GM12878 (cell line): ENCODE data around the gene DCAF5. TPM values are rescaled to one million over a fixed set of nuclear protein-coding genes. Genes with fewer than 3 reads are reported as not detected.

Source experiments
- ATAC-seq: fragments of 200-7000 bp; cut with Tn5 transposase; 3 replicates; pipeline ENCODE4 v1.9.1; 2020; ENCODE audit warnings: mild to moderate bottlenecking, moderate library complexity
- BruUV-seq: library from RNA; stranded (reverse); fragments of 400-500 nt; replicated peaks from 2 replicates; lab custom pipeline; 2021; lab: Mats Ljungman, UMichigan
- CTCF ChIA-PET: fragments of 300-600 bp; sonication (Branson Sonifier 250); formaldehyde crosslinking; extraction: SDS; loops from one replicate; lab custom pipeline; 2021; ENCODE audit warnings: inconsistent platforms; lab: Yijun Ruan, JAX
- POLR2A ChIA-PET: fragments of 350-600 bp; formaldehyde crosslinking; extraction: SDS; loops from one replicate; lab custom pipeline; 2021; ENCODE audit warnings: inconsistent platforms; lab: Charles Lee
- RAD21 ChIA-PET: fragments of 300-600 bp; sonication (Branson Sonifier 250); formaldehyde crosslinking; loops from one replicate; lab custom pipeline; 2023; ENCODE audit warnings: antibody characterized with exemption; ENCODE audit not compliant: unreplicated experiment; lab: Charles Lee
- SMC1A ChIA-PET: fragments of 300-600 bp; sonication (Branson Sonifier 250); formaldehyde crosslinking; loops from one replicate; lab custom pipeline; 2023; ENCODE audit not compliant: unreplicated experiment, uncharacterized antibody; lab: Charles Lee
- DNase-seq: peaks from one replicate; pipeline ENCODE4 v3.0.0-alpha.2; 2011; ENCODE audit warnings: low read depth, low spot score
- FAIRE-seq: peaks from 3 replicates; lab custom pipeline; 2011; peaks lifted over from hg19 to GRCh38; lab: Jason Lieb, UNC
- H2AFZ ChIP-seq: 2 replicates; pipeline ENCODE4 v1.6.0; 2011; ENCODE audit warnings: low read depth, low read length, control low read depth; ENCODE audit not compliant: control insufficient read depth
- H3K27ac ChIP-seq: 2 replicates; pipeline ENCODE4 v1.5.1; 2011; ENCODE audit warnings: control low read depth; ENCODE audit not compliant: control insufficient read depth, insufficient read depth
- H3K27me3 ChIP-seq, 2 experiments: replicated peaks in 1 of 2; 2 replicates each; pipeline versions ENCODE4 v1.6.0 to v1.6.1; 2011; ENCODE audit warnings: low read length in 1 of 2; ENCODE audit not compliant: control insufficient read depth in 2 of 2, insufficient read depth in 2 of 2
- H3K36me3 ChIP-seq, 2 experiments: 2 replicates each; pipeline ENCODE4 v1.5.1; 2011; ENCODE audit warnings: low read length in 1 of 2; ENCODE audit not compliant: control insufficient read depth in 2 of 2, insufficient read depth in 2 of 2
- H3K4me1 ChIP-seq: 2 replicates; pipeline ENCODE4 v1.6.1; 2011; ENCODE audit warnings: mild to moderate bottlenecking, low read length, moderate library complexity, mixed read lengths; ENCODE audit not compliant: control insufficient read depth, insufficient read depth
- H3K4me2 ChIP-seq: 2 replicates; pipeline ENCODE4 v1.6.0; 2011; ENCODE audit warnings: control low read depth; ENCODE audit not compliant: control insufficient read depth, insufficient read depth
- H3K4me3 ChIP-seq: fragments of 200-600 bp; sonication (generic); 2 replicates; pipeline ENCODE4 v1.5.1; 2016
- H3K79me2 ChIP-seq: 2 replicates; pipeline ENCODE4 v1.6.0; 2011; ENCODE audit warnings: low read length; ENCODE audit not compliant: control insufficient read depth, insufficient read depth
- H3K9ac ChIP-seq: 2 replicates; pipeline ENCODE4 v1.8.0; 2011; ENCODE audit warnings: low read length, control low read depth, mixed read lengths; ENCODE audit not compliant: control insufficient read depth, insufficient read depth
- H3K9me3 ChIP-seq: replicated peaks from 3 replicates; pipeline ENCODE4 v1.5.1; 2011; ENCODE audit warnings: mild to moderate bottlenecking, low read length; ENCODE audit not compliant: control insufficient read depth, insufficient read depth
- H4K20me1 ChIP-seq: 2 replicates; pipeline ENCODE4 v1.6.0; 2011; ENCODE audit not compliant: control insufficient read depth, insufficient read depth
- CBFB ChIP-seq: IDR thresholded peaks from 2 replicates; pipeline ENCODE4 v1.6.1; 2016; ENCODE audit warnings: antibody characterized with exemption, low read depth
- CHD1 ChIP-seq: IDR thresholded peaks from 2 replicates; pipeline ENCODE4 v1.6.1; 2012; ENCODE audit warnings: low read depth, low read length, improper control_type of control experiment
- CHD2 ChIP-seq: IDR thresholded peaks from 2 replicates; pipeline ENCODE4 v1.6.1; 2011; ENCODE audit warnings: low read depth, low read length, improper control_type of control experiment, borderline replicate concordance
- CREB1 ChIP-seq: IDR thresholded peaks from 2 replicates; pipeline ENCODE4 v1.6.1; 2012; ENCODE audit warnings: low read depth, mild to moderate bottlenecking, inconsistent platforms
- EP300 ChIP-seq, 2 experiments: fragments of 150-350 bp in 1 of 2; IDR thresholded peaks; 2 replicates each; pipeline ENCODE4 v1.6.1; 2011 to 2012; ENCODE audit warnings: low read depth in 2 of 2, low read length in 2 of 2, borderline replicate concordance in 1 of 2, improper control_type of control experiment in 1 of 2, inconsistent platforms in 1 of 2; ENCODE audit not compliant: control insufficient read depth in 1 of 2
- IKZF2 ChIP-seq, 2 experiments: fragments of 450-650 bp; IDR thresholded peaks; 2 replicates each; pipeline ENCODE4 v1.6.1; 2017; ENCODE audit warnings: mild to moderate bottlenecking in 2 of 2, moderate library complexity in 2 of 2
- MTA2 ChIP-seq: fragments of 450-650 bp; IDR thresholded peaks from 2 replicates; pipeline ENCODE4 v1.6.1; 2016; ENCODE audit warnings: low read depth, mild to moderate bottlenecking, moderate library complexity
- MTA3 ChIP-seq: IDR thresholded peaks from 2 replicates; pipeline ENCODE4 v1.6.1; 2012; ENCODE audit warnings: low read length, inconsistent platforms, borderline replicate concordance
- NR2C1 ChIP-seq: fragments of 450-650 bp; IDR thresholded peaks from 2 replicates; pipeline ENCODE4 v1.6.1; 2017; ENCODE audit warnings: antibody characterized with exemption, mild to moderate bottlenecking, moderate library complexity
- POLR2A ChIP-seq: IDR thresholded peaks from 2 replicates; pipeline ENCODE4 v1.6.1; 2011; ENCODE audit warnings: low read depth, mild to moderate bottlenecking, low read length
- RUNX3 ChIP-seq: IDR thresholded peaks from 2 replicates; pipeline ENCODE4 v1.6.1; 2012; ENCODE audit warnings: low read length, inconsistent platforms
- SMARCA5 ChIP-seq: fragments of 450-650 bp; IDR thresholded peaks from 2 replicates; pipeline ENCODE4 v1.6.1; 2017; ENCODE audit warnings: mild to moderate bottlenecking
- SP1 ChIP-seq: IDR thresholded peaks from one replicate; pipeline ENCODE4 v1.6.1; 2011; ENCODE audit warnings: low read depth, low read length
- SREBF1 ChIP-seq: IDR thresholded peaks from 2 replicates; pipeline ENCODE4 v1.6.1; 2012; ENCODE audit warnings: mild to moderate bottlenecking, low read length
- SRF ChIP-seq, 2 experiments: IDR thresholded peaks; 2 replicates each; pipeline ENCODE4 v1.6.1; 2011; ENCODE audit warnings: low read depth in 2 of 2, low read length in 2 of 2, mild to moderate bottlenecking in 1 of 2, moderate library complexity in 1 of 2
- TAF1 ChIP-seq: IDR thresholded peaks from 2 replicates; pipeline ENCODE4 v1.6.1; 2011; ENCODE audit warnings: mild to moderate bottlenecking, low read depth, low read length, borderline replicate concordance
- ZBED1 ChIP-seq: IDR thresholded peaks from 2 replicates; pipeline ENCODE4 v1.6.1; 2016; ENCODE audit warnings: borderline replicate concordance
- WGBS: methylation state at CpG from one replicate; pipeline ENCODE4 v1.1.6; 2016; ENCODE audit warnings: low lambda C conversion rate; ENCODE audit not compliant: insufficient replicate concordance, insufficient coverage; ENCODE audit errors: missing lambda C conversion rate; 5-methylcytosine and 5-hydroxymethylcytosine counted together
- in situ Hi-C: fragments of 300-500 bp; cut with MboI; formaldehyde crosslinking; loops from 9 replicates; pipeline ENCODE4 v1.14.3; 2018; ENCODE audit warnings: mixed read lengths
- intact Hi-C: fragments of 100-400 bp; cut with micrococcal nuclease; formaldehyde crosslinking; loops from one replicate; pipeline ENCODE4 v1.14.2; 2022; ENCODE audit not compliant: unreplicated experiment
- polyA plus RNA-seq, 11 experiments: library from polyadenylated mRNA; depleted of rRNA in 4 of 11; unstranded in 6 of 11; stranded (reverse) in 5 of 11; fragments of >200 nt; fragmentation: Nextera tagmentation in 4 of 11; fragmentation: Illumina TruSeq in 1 of 11; extraction: Ambion mirVana in 4 of 11; extraction: Trizol in 1 of 11; gene quantifications; 1 replicate in 1 of 11; 2 replicates in 10 of 11; pipeline versions ENCODE4 v1.2.1 to v1.2.3, GENCODE V29; 2011 to 2016; ENCODE audit warnings: inconsistent platforms in 2 of 11, missing spikeins in 2 of 11, low read depth in 1 of 11
- total RNA-seq, 4 experiments: library from RNA; depleted of rRNA in 3 of 4; stranded (reverse); fragments of >200 nt in 3 of 4; fragmentation: Illumina TruSeq in 1 of 4; extraction: Trizol in 1 of 4; gene quantifications; 2 replicates each; pipeline versions ENCODE4 v1.2.1 to v1.2.3, GENCODE V29; 2013 to 2021
- TF ChIP-seq, protein P1 (sequence below): fragments of 450-650 bp; conservative IDR thresholded peaks from 2 replicates; pipeline ENCODE4 v1.6.1; 2017; ENCODE audit warnings: mild to moderate bottlenecking, moderate library complexity
- TF ChIP-seq, protein P2 (sequence below): fragments of 450-650 bp; IDR thresholded peaks from 2 replicates; pipeline ENCODE4 v1.6.1; 2018; ENCODE audit warnings: mild to moderate bottlenecking, low read depth, moderate library complexity; ENCODE audit not compliant: partially characterized antibody

DCAF5 gene
- total and polyA plus RNA-seq, 10 of the 15 experiments (the other 5 are each of a cell fraction or from before 2014, with no cell fraction given): 6.8 to 38.1 (median 19.1) TPM

DNA sequence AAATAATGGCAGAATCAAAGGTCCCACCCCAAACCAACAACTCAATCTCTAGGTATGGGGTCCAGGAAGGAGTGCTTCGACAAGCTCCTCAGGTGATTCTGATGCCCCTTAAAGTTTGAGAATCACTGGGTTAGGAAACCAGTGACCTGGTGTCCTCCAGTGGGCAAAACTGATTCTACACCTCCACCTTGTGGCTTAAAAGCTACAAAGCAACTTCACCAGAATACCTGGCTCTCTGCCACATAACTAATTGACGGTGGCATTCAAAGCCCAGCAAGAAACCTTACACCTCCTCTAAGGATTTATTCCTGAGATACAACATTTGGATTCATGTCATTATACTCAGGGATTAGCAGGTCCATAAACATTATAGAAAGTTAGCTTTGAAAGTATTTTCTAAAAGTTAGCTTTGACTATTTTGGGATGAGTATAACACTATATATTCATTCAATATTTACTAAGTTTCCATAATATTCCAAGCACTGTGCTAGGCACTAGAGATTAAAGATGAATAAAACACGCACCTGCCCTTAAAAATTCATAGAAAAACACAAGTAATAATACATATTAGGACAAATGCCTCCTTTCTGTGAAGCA, 45.4 kb downstream of the DCAF5 start (continued):
- TF ChIP-seq, protein P1, sequence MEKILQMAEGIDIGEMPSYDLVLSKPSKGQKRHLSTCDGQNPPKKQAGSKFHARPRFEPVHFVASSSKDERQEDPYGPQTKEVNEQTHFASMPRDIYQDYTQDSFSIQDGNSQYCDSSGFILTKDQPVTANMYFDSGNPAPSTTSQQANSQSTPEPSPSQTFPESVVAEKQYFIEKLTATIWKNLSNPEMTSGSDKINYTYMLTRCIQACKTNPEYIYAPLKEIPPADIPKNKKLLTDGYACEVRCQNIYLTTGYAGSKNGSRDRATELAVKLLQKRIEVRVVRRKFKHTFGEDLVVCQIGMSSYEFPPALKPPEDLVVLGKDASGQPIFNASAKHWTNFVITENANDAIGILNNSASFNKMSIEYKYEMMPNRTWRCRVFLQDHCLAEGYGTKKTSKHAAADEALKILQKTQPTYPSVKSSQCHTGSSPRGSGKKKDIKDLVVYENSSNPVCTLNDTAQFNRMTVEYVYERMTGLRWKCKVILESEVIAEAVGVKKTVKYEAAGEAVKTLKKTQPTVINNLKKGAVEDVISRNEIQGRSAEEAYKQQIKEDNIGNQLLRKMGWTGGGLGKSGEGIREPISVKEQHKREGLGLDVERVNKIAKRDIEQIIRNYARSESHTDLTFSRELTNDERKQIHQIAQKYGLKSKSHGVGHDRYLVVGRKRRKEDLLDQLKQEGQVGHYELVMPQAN: no peak
- TF ChIP-seq ZBED1 (no peak), POLR2A (no peak), RUNX3 (0 out of 2 replicates have a peak, but pooled peaks have one; percentile 10)

DNA sequence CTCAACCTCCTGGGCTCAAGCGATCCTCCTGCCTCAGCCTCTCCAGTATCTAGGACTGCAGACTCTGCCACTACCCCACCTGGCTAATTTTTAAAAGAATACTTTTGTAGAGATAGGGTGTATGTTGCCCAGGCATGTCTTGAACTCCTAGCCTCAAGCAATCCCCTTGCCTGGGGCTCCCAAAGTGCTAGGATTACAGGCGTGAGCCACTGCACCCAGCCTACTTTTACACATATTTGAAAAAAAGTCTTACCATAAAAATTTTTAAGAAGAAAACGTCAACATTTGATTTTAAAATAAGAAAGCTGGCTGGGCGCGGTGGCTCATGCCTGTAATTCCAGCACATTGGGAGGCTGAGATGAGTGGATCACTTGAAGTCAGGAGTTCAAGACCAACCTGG, 46.5 kb downstream of the DCAF5 start:
- intact Hi-C loops: no loop called here
- no peak for DNase-seq
- no peak overlapping the region for H3K4me3 ChIP-seq
- no peak overlapping the region for H3K27ac ChIP-seq
- no peaks in the 10 kb centered on the region for H3K9me3 ChIP-seq
- in situ Hi-C loops: no loop called here
- ATAC-seq: no peak
- no peak for FAIRE-seq
- H3K36me3 ChIP-seq: peaks cover 4 to 19% of the 10 kb centered on the region in 2 experiments; a peak in 3 of 4 replicates
- no peak overlapping the region for H2AFZ ChIP-seq
- no peaks in the 10 kb centered on the region for H3K4me1 ChIP-seq
- H3K9ac ChIP-seq: no peak overlapping the region
- ChIA-PET POLR2A (no interaction called here), SMC1A (interaction anchor here (0.9 to 4.7 kb wide), 5 partner anchors 17 to 246 kb away, joined by 3 to 45 read pairs (median 5); no protein-coding TSS in a partner anchor), CTCF (interaction anchor here (0.8 to 3.7 kb wide), 14 partner anchors 12 to 1162 kb away, joined by 3 to 72 read pairs (median 5); no protein-coding TSS in a partner anchor), RAD21 (interaction anchor here (1.1 to 3.1 kb wide), 6 partner anchors 13 to 263 kb away, joined by 3 to 23 read pairs (median 8); no protein-coding TSS in a partner anchor)
- H3K4me2 ChIP-seq: no peak overlapping the region
- H3K27me3 ChIP-seq: no peaks in the 10 kb centered on the region
- BruUV-seq: no TSS peak
- WGBS: 96% methylated on average over 5 of the region's 5 CpGs
- H3K79me2 ChIP-seq: no peaks in the 10 kb centered on the region
- no peaks in the 10 kb centered on the region for H4K20me1 ChIP-seq
- no peak for TF ChIP-seq SREBF1
- TF ChIP-seq MTA2: no peak
- TF ChIP-seq, protein P2, sequence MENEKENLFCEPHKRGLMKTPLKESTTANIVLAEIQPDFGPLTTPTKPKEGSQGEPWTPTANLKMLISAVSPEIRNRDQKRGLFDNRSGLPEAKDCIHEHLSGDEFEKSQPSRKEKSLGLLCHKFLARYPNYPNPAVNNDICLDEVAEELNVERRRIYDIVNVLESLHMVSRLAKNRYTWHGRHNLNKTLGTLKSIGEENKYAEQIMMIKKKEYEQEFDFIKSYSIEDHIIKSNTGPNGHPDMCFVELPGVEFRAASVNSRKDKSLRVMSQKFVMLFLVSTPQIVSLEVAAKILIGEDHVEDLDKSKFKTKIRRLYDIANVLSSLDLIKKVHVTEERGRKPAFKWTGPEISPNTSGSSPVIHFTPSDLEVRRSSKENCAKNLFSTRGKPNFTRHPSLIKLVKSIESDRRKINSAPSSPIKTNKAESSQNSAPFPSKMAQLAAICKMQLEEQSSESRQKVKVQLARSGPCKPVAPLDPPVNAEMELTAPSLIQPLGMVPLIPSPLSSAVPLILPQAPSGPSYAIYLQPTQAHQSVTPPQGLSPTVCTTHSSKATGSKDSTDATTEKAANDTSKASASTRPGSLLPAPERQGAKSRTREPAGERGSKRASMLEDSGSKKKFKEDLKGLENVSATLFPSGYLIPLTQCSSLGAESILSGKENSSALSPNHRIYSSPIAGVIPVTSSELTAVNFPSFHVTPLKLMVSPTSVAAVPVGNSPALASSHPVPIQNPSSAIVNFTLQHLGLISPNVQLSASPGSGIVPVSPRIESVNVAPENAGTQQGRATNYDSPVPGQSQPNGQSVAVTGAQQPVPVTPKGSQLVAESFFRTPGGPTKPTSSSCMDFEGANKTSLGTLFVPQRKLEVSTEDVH: no peak
- TF ChIP-seq TAF1: no peak
- no peak for TF ChIP-seq CBFB
- TF ChIP-seq MTA3: no peak
- no peak for TF ChIP-seq CHD1
- no peak for TF ChIP-seq SRF (IDR thresholded peaks at IDR 0.05; ENCODE audit: low read depth in 2 of 2, low read length in 2 of 2)
- no peak for TF ChIP-seq SMARCA5
- TF ChIP-seq IKZF2 (IDR thresholded peaks at IDR 0.05): no peak
- TF ChIP-seq EP300 (IDR thresholded peaks at IDR 0.05; ENCODE audit: borderline replicate concordance in 1 of 2, control insufficient read depth in 1 of 2, low read depth in 2 of 2, low read length in 2 of 2): no peak
- no peak for TF ChIP-seq NR2C1
- no peak for TF ChIP-seq SP1
- no peak for TF ChIP-seq CHD2
- TF ChIP-seq CREB1: no peak
